Measurements from ENCODE around the gene RDH16. TPM values are rescaled to one million over a fixed set of nuclear protein-coding genes. Genes with fewer than 3 reads are reported as not detected.

RDH16 gene
- total RNA-seq, 1 donor from 2014 or later, result 0.27 TPM

DNA sequence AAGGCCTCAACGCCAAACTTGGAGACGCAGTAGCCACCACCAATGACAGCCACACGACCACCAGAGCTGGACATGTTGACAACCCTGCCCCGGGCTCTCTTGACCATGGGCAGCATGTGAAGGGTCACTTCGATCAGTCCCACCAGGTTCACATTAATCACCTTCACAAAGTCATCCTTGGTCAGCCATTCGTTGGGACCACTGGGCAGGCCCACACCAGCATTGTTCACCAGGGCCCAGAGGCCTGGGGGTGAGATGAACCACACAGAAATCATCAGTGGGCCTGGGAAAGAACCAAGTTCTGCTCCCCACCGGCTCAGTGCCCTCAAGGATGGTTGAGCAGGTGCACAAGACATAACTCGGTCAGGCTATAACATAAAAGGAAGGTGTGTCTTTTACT lies 27.2 kb downstream of the RDH16 start:
- Mint-ChIP-seq H3K4me1 (ENCODE audit: unreplicated experiment) (peaks cover 3% of the 10 kb centered on the region), H3K27ac (ENCODE audit: unreplicated experiment) (no peak overlapping the region), H3K4me3 (ENCODE audit: unreplicated experiment) (no peak overlapping the region), H3K36me3 (ENCODE audit: unreplicated experiment) (no peaks in the 10 kb centered on the region), H3K27me3 (ENCODE audit: unreplicated experiment) (peaks cover 43% of the 10 kb centered on the region), H3K9me3 (ENCODE audit: unreplicated experiment) (no peaks in the 10 kb centered on the region)
- DNase-seq (ENCODE audit: extremely low spot score, unreplicated experiment), result peak; percentile 70
- TF ChIP-seq, protein P1, sequence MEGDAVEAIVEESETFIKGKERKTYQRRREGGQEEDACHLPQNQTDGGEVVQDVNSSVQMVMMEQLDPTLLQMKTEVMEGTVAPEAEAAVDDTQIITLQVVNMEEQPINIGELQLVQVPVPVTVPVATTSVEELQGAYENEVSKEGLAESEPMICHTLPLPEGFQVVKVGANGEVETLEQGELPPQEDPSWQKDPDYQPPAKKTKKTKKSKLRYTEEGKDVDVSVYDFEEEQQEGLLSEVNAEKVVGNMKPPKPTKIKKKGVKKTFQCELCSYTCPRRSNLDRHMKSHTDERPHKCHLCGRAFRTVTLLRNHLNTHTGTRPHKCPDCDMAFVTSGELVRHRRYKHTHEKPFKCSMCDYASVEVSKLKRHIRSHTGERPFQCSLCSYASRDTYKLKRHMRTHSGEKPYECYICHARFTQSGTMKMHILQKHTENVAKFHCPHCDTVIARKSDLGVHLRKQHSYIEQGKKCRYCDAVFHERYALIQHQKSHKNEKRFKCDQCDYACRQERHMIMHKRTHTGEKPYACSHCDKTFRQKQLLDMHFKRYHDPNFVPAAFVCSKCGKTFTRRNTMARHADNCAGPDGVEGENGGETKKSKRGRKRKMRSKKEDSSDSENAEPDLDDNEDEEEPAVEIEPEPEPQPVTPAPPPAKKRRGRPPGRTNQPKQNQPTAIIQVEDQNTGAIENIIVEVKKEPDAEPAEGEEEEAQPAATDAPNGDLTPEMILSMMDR (IDR thresholded peaks at IDR 0.05), result no peak

DNA sequence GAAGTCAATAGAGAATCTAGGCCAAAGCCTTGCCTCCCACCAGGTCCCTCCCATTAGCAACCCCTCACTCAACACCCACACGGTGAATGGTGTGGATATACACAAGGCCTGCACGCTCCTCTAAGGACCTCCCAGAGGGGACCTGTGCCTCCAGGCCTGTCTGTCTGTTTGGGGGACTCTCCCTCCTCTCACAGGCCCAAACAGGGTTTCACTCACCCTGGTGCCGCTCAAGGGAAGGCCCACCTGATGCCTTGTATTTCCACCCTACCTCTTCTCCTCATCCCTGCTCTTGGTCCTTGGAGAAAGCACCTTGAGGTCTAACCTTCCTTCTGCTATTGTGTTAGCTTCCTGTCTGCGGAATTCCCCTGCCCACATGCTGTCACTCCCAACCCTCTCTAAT lies 27.6 kb downstream of the RDH16 start:
- Mint-ChIP-seq H3K4me1 (ENCODE audit: unreplicated experiment) (peaks cover 3% of the 10 kb centered on the region), H3K36me3 (ENCODE audit: unreplicated experiment) (no peaks in the 10 kb centered on the region), H3K4me3 (ENCODE audit: unreplicated experiment) (no peak overlapping the region), H3K27me3 (ENCODE audit: unreplicated experiment) (peaks cover 39% of the 10 kb centered on the region), H3K9me3 (ENCODE audit: unreplicated experiment) (no peaks in the 10 kb centered on the region), H3K27ac (ENCODE audit: unreplicated experiment) (no peak overlapping the region)
- TF ChIP-seq, protein P1 (IDR thresholded peaks at IDR 0.05), result no peak
- peak; percentile 68 for DNase-seq (ENCODE audit: extremely low spot score, unreplicated experiment)

DNA sequence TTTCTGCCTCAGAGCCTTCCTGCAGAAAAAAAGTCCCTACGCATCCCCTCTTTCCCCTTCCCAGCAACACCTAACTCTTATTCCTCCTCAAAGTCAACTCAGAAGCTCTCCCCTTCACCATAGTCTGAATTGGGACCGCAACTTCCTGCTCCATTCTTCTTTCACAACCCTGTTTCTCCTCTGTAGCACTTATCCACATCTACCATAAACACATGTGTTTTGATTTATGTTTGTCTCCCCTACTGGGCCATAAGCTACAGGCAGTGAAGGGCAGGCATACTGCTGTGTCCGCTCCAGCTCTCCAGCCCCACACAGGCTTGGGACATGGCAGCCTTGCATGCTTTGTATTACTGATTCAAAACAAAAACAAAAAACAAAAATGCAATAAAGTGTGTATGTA lies 29.1 kb downstream of the RDH16 start:
- Mint-ChIP-seq H3K9me3 (ENCODE audit: unreplicated experiment) (no peaks in the 10 kb centered on the region), H3K27me3 (ENCODE audit: unreplicated experiment) (peaks cover 39% of the 10 kb centered on the region), H3K4me1 (ENCODE audit: unreplicated experiment) (peaks cover 3% of the 10 kb centered on the region), H3K36me3 (ENCODE audit: unreplicated experiment) (no peaks in the 10 kb centered on the region), H3K27ac (ENCODE audit: unreplicated experiment) (no peak overlapping the region), H3K4me3 (ENCODE audit: unreplicated experiment) (no peak overlapping the region)
- DNase-seq (ENCODE audit: extremely low spot score, unreplicated experiment), result no peak
- TF ChIP-seq, protein P1 (IDR thresholded peaks at IDR 0.05), result no peak

DNA sequence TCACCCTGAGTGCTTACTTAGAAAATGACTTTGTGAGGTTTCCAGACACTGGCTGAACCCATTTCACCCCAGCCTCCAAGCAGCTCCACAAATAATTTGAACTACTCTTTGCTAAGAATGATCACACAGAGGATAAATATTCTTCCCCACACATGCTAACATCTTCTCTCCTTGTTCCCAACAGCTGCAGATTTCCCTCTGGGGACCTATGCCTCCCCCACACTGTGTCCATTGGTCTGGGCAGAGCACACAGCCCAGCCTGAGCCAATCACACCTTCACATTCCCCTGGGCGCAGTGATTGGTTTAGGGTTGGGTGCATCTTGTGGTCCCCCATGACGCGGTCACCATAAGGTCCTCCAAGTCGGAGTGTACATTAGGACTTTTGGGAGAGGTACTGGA lies 30.1 kb downstream of the RDH16 start:
- TF ChIP-seq, protein P1 (IDR thresholded peaks at IDR 0.05), result no peak

DNA sequence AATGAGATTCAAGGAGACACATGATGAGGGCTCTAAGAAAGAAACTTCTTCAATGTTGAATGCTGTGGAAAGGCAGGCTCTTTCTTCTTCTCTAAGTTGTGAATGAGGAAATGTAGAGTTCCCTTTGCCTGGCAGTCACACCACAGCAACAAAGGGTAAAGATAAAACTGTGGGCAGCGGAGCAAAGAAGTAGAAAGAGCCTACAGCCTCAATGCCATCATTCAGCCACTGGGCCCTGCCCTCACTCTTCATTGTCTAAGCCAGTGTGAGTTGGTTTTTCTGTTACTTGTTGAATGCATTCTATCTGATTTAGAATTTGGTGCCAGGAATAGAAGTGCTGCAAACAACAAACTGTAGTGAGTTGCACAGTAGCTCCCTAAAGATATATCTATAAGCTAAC lies 35.4 kb downstream of the RDH16 start:
- no peaks in the 10 kb centered on the region for H3K36me3 Mint-ChIP-seq (ENCODE audit: unreplicated experiment)
- peaks cover 40% of the 10 kb centered on the region for H3K27me3 Mint-ChIP-seq (ENCODE audit: unreplicated experiment)
- peaks cover 8% of the 10 kb centered on the region for H3K9me3 Mint-ChIP-seq (ENCODE audit: unreplicated experiment)
- no peak for DNase-seq (ENCODE audit: extremely low spot score, unreplicated experiment)
- no peaks in the 10 kb centered on the region for H3K4me1 Mint-ChIP-seq (ENCODE audit: unreplicated experiment)
- no peak overlapping the region for H3K27ac Mint-ChIP-seq (ENCODE audit: unreplicated experiment)
- no peak overlapping the region for H3K4me3 Mint-ChIP-seq (ENCODE audit: unreplicated experiment)
- TF ChIP-seq, protein P1 (IDR thresholded peaks at IDR 0.05), result no peak

More for the DNA sequence above, 30.1 kb downstream of the RDH16 start:
- H3K27ac Mint-ChIP-seq (ENCODE audit: unreplicated experiment), result no peak overlapping the region
- H3K27me3 Mint-ChIP-seq (ENCODE audit: unreplicated experiment), result peaks cover 45% of the 10 kb centered on the region
- DNase-seq (ENCODE audit: extremely low spot score, unreplicated experiment), result no peak
- peaks cover 3% of the 10 kb centered on the region for H3K4me1 Mint-ChIP-seq (ENCODE audit: unreplicated experiment)
- no peaks in the 10 kb centered on the region for H3K36me3 Mint-ChIP-seq (ENCODE audit: unreplicated experiment)
- H3K4me3 Mint-ChIP-seq (ENCODE audit: unreplicated experiment), result no peak overlapping the region
- no peaks in the 10 kb centered on the region for H3K9me3 Mint-ChIP-seq (ENCODE audit: unreplicated experiment)
